ENCODE data around the gene SRSF11. TPM values are rescaled to one million over a fixed set of nuclear protein-coding genes. Genes with fewer than 3 reads are reported as not detected.

SRSF11 gene
- polyA plus RNA-seq, 1 of the 3 experiments (the other 2 are of a cell fraction): 138 TPM

DNA sequence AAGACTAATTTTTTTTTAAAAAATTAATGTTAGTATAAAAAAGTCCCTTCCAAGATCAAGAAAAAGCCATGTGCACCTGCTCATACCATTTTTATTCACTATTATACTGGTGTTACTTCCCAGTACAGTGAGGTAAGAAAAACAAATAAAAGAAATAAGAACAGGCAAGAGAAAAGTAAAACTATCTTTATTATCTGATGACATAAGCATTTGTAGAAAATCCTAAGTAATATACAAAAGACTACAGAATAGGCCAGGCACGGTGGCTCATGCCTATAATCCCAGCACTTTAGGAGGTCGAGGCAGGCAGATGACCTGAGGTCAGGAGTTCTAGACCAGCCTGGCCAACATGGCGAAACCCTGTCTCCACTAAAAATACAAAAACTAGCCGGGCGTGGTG is 65.3 kb downstream of the SRSF11 start:
- H2AFZ ChIP-seq (ENCODE audit: low read depth): no peak overlapping the region
- 93% methylated on average over 5 of the region's 5 CpGs for WGBS (ENCODE audit: low lambda C conversion rate)
- no peak overlapping the region for H3K9ac ChIP-seq
- H3K4me1 ChIP-seq (ENCODE audit: control insufficient read depth in 1 of 2, insufficient read depth in 2 of 2, low read depth in 1 of 2, low read length in 1 of 2): no peaks in the 10 kb centered on the region
- H3K9me2 ChIP-seq: no peaks in the 10 kb centered on the region
- ChIA-PET POLR2A (no interaction called here), CTCF (no interaction called here)
- no peak overlapping the region for H3K4me2 ChIP-seq
- no peaks in the 10 kb centered on the region for H3K27me3 ChIP-seq (ENCODE audit: insufficient read depth)
- H3K36me3 ChIP-seq (replicated peaks in 1 of 2; ENCODE audit: control insufficient read depth in 1 of 2, insufficient read depth in 2 of 2, low read length in 1 of 2): peaks cover 3 to 20% of the 10 kb centered on the region in 2 experiments
- no peaks in the 10 kb centered on the region for H4K20me1 ChIP-seq (ENCODE audit: insufficient read depth)
- TF ChIP-seq MXI1 (IDR thresholded peaks at IDR 0.05; ENCODE audit: low read depth, low read length): no peak
- peaks cover 4% of the 10 kb centered on the region for H3F3A ChIP-seq (replicated peaks; ENCODE audit: insufficient read depth)
- H3K4me3 ChIP-seq (ENCODE audit: low read depth in 2 of 2, low read length in 1 of 2): no peak overlapping the region
- no peaks in the 10 kb centered on the region for H3K9me3 ChIP-seq
- no peak for DNase-seq
- peaks cover 9% of the 10 kb centered on the region; the same call in 1 of the 2 replicates for H3K79me2 ChIP-seq (ENCODE audit: insufficient read depth)
- H3K27ac ChIP-seq (ENCODE audit: low read depth in 2 of 2, low read length in 1 of 2): no peak overlapping the region

DNA sequence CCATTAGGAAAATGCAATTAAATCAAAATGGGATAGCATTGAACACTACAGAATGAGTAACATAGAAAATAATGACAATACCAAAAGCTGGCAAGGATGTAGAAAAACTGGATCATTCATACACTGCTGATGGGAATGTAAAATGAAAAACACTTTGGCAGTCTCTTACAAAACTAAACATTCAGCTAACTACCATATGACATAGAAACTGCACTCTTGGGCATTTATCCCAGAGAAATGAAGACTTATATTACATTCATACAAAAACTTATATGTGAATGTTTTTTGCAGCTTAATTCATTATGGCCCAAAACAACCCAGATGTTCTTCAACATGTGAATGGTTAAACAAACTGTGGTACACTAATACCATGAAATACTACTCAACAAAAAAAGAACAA is 67.0 kb downstream of the SRSF11 start:
- H3K79me2 ChIP-seq (ENCODE audit: insufficient read depth): peaks cover 6% of the 10 kb centered on the region; the same call in 1 of the 2 replicates
- DNase-seq: no peak
- TF ChIP-seq USF1 (IDR thresholded peaks at IDR 0.05; ENCODE audit: borderline replicate concordance, low read depth) (no peak), PBX3 (IDR thresholded peaks at IDR 0.05) (no peak), RXRA (IDR thresholded peaks at IDR 0.05; ENCODE audit: borderline replicate concordance, low read depth) (no peak), FOXJ3 (CRISPR knock-in tag; IDR thresholded peaks at IDR 0.05) (no peak), MAX (IDR thresholded peaks at IDR 0.05; ENCODE audit: low read depth) (no peak), NRF1 (IDR thresholded peaks at IDR 0.05; ENCODE audit: low read depth, low read length) (no peak), SMC3 (IDR thresholded peaks at IDR 0.05; ENCODE audit: low read depth, low read length) (no peak), SIN3A (IDR thresholded peaks at IDR 0.05; ENCODE audit: borderline replicate concordance, low read depth, low read length) (no peak)
- ChIA-PET POLR2A (no interaction called here), CTCF (no interaction called here)
- no peak overlapping the region for H3K9ac ChIP-seq
- no peaks in the 10 kb centered on the region for H3K4me1 ChIP-seq (ENCODE audit: control insufficient read depth in 1 of 2, insufficient read depth in 2 of 2, low read depth in 1 of 2, low read length in 1 of 2)
- no peaks in the 10 kb centered on the region for H3K27me3 ChIP-seq (ENCODE audit: insufficient read depth)
- H4K20me1 ChIP-seq (ENCODE audit: insufficient read depth): no peaks in the 10 kb centered on the region
- H3F3A ChIP-seq (replicated peaks; ENCODE audit: insufficient read depth): peaks cover 9% of the 10 kb centered on the region
- H3K27ac ChIP-seq (ENCODE audit: low read depth in 2 of 2, low read length in 1 of 2): no peak overlapping the region
- H3K4me3 ChIP-seq (ENCODE audit: low read depth in 2 of 2, low read length in 1 of 2): no peak overlapping the region
- H3K9me3 ChIP-seq: no peaks in the 10 kb centered on the region
- no peak overlapping the region for H3K4me2 ChIP-seq
- H3K36me3 ChIP-seq (replicated peaks in 1 of 2; ENCODE audit: control insufficient read depth in 1 of 2, insufficient read depth in 2 of 2, low read length in 1 of 2): peaks cover 11 to 32% of the 10 kb centered on the region in 2 experiments
- H2AFZ ChIP-seq (ENCODE audit: low read depth): no peak overlapping the region
- H3K9me2 ChIP-seq: no peaks in the 10 kb centered on the region

- Histone ChIP-seq H3K4me2 (no peak overlapping the region), H3K9me3 (no peaks in the 10 kb centered on the region), H3K9ac (no peak overlapping the region), H3K36me3 (replicated peaks in 1 of 2; ENCODE audit: control insufficient read depth in 1 of 2, insufficient read depth in 2 of 2, low read length in 1 of 2) (peaks cover 21 to 39% of the 10 kb centered on the region in 2 experiments), H3K9me2 (no peaks in the 10 kb centered on the region), H3K4me1 (ENCODE audit: control insufficient read depth in 1 of 2, insufficient read depth in 2 of 2, low read depth in 1 of 2, low read length in 1 of 2) (no peaks in the 10 kb centered on the region), H2AFZ (ENCODE audit: low read depth) (no peak overlapping the region), H3K27ac (ENCODE audit: low read depth in 2 of 2, low read length in 1 of 2) (no peak overlapping the region), H4K20me1 (ENCODE audit: insufficient read depth) (no peaks in the 10 kb centered on the region), H3K27me3 (ENCODE audit: insufficient read depth) (no peaks in the 10 kb centered on the region), H3F3A (replicated peaks; ENCODE audit: insufficient read depth) (peaks cover 16% of the 10 kb centered on the region), H3K79me2 (ENCODE audit: insufficient read depth) (peaks cover 6% of the 10 kb centered on the region; the same call in 1 of the 2 replicates), H3K4me3 (ENCODE audit: low read depth in 2 of 2, low read length in 1 of 2) (no peak overlapping the region)
- no peak for DNase-seq
- CTCF ChIA-PET: interaction anchor here (1.1 kb wide), 1 partner anchor 59 kb away, joined by 3 read pairs; no protein-coding TSS in a partner anchor
- POLR2A ChIA-PET: no interaction called here
- 83% methylated on average over 1 of the region's 1 CpG for WGBS (ENCODE audit: low lambda C conversion rate)
- TF ChIP-seq, protein P1, sequence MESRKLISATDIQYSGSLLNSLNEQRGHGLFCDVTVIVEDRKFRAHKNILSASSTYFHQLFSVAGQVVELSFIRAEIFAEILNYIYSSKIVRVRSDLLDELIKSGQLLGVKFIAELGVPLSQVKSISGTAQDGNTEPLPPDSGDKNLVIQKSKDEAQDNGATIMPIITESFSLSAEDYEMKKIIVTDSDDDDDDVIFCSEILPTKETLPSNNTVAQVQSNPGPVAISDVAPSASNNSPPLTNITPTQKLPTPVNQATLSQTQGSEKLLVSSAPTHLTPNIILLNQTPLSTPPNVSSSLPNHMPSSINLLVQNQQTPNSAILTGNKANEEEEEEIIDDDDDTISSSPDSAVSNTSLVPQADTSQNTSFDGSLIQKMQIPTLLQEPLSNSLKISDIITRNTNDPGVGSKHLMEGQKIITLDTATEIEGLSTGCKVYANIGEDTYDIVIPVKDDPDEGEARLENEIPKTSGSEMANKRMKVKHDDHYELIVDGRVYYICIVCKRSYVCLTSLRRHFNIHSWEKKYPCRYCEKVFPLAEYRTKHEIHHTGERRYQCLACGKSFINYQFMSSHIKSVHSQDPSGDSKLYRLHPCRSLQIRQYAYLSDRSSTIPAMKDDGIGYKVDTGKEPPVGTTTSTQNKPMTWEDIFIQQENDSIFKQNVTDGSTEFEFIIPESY (IDR thresholded peaks at IDR 0.05; ENCODE audit: borderline replicate concordance, low read depth): no peak
- TF ChIP-seq POLR2AphosphoS5 (IDR thresholded peaks at IDR 0.05; ENCODE audit: low read depth, low read length): no peak
- no peak for TF ChIP-seq TEAD4 (IDR thresholded peaks at IDR 0.05; ENCODE audit: borderline replicate concordance, insufficient read depth)
- TF ChIP-seq YY1 (IDR thresholded peaks at IDR 0.05; ENCODE audit: low read depth): no peak
- no peak for TF ChIP-seq FOSL2 (IDR thresholded peaks at IDR 0.05; ENCODE audit: borderline replicate concordance, low read depth)
- no peak for TF ChIP-seq RCOR1 (IDR thresholded peaks at IDR 0.05; ENCODE audit: low read length)
- TF ChIP-seq, protein P2, sequence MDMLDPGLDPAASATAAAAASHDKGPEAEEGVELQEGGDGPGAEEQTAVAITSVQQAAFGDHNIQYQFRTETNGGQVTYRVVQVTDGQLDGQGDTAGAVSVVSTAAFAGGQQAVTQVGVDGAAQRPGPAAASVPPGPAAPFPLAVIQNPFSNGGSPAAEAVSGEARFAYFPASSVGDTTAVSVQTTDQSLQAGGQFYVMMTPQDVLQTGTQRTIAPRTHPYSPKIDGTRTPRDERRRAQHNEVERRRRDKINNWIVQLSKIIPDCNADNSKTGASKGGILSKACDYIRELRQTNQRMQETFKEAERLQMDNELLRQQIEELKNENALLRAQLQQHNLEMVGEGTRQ (IDR thresholded peaks at IDR 0.05; ENCODE audit: borderline replicate concordance, low read depth, low read length): no peak
- TF ChIP-seq NFIC (IDR thresholded peaks at IDR 0.05; ENCODE audit: borderline replicate concordance): no peak
- no peak for TF ChIP-seq TCF12 (IDR thresholded peaks at IDR 0.05)
- TF ChIP-seq MAX (IDR thresholded peaks at IDR 0.05; ENCODE audit: low read depth): no peak
- TF ChIP-seq SMC3 (IDR thresholded peaks at IDR 0.05; ENCODE audit: low read depth, low read length): no peak
- TF ChIP-seq ELF1 (IDR thresholded peaks at IDR 0.05): no peak
These were observed 69.0 kb downstream of the SRSF11 start for GRCh38 chr1:70290218-70290617.
